Erythroblast (primary cell): ENCODE data around the gene VWA5B2.

Source experiments
- GATA1 ChIP-seq: IDR thresholded peaks from 2 replicates; pipeline ENCODE4 v1.6.1; 2011; ENCODE audit warnings: low read depth, mild to moderate bottlenecking, control low read depth, low read length, moderate library complexity
- POLR2A ChIP-seq: IDR thresholded peaks from 2 replicates; pipeline ENCODE4 v1.6.1; 2011; ENCODE audit warnings: mild to moderate bottlenecking, low read length

GRCh38 chr3:184234671-184235380, 5.4 kb downstream of the VWA5B2 start:
- TF ChIP-seq POLR2A: no peak
- no peak for TF ChIP-seq GATA1
